ENCODE measurements around the gene CPT1C.

Gene CPT1C

GRCh38 chr19:49700563-49700962, 9.6 kb downstream of the CPT1C start:
- in situ Hi-C loops (cut with MboI; ENCODE audit: low sequenced_read_pairs, unreplicated experiment): no loop called here
- TF ChIP-seq CTCF (IDR thresholded peaks at IDR 0.05; ENCODE audit: borderline replicate concordance, control extremely low read depth, extremely low read depth, insufficient read depth, missing control alignments): no peak
- no peak for DNase-seq (ENCODE audit: low spot score)

GRCh38 chr19:49701271-49701786, 10.4 kb downstream of the CPT1C start:
- in situ Hi-C loops (cut with MboI; ENCODE audit: low sequenced_read_pairs, unreplicated experiment): no loop called here
- DNase-seq (ENCODE audit: low spot score): no peak
- no peak for TF ChIP-seq CTCF (IDR thresholded peaks at IDR 0.05; ENCODE audit: borderline replicate concordance, control extremely low read depth, extremely low read depth, insufficient read depth, missing control alignments)

GRCh38 chr19:49704888-49705642, 14.1 kb downstream of the CPT1C start:
- TF ChIP-seq CTCF (IDR thresholded peaks at IDR 0.05; ENCODE audit: borderline replicate concordance, control extremely low read depth, extremely low read depth, insufficient read depth, missing control alignments): no peak
- no peak for DNase-seq (ENCODE audit: low spot score)
- in situ Hi-C loops (cut with MboI; ENCODE audit: low sequenced_read_pairs, unreplicated experiment): no loop called here

- in situ Hi-C loops (cut with MboI; ENCODE audit: low sequenced_read_pairs, unreplicated experiment): no loop called here
- no peak for TF ChIP-seq CTCF (IDR thresholded peaks at IDR 0.05; ENCODE audit: borderline replicate concordance, control extremely low read depth, extremely low read depth, insufficient read depth, missing control alignments)
- DNase-seq (ENCODE audit: low spot score): no peak
Measured at GRCh38 chr19:49705919-49706318, 15.0 kb downstream of the CPT1C start.

- no peak for TF ChIP-seq CTCF (IDR thresholded peaks at IDR 0.05; ENCODE audit: borderline replicate concordance, control extremely low read depth, extremely low read depth, insufficient read depth, missing control alignments)
- in situ Hi-C loops (cut with MboI; ENCODE audit: low sequenced_read_pairs, unreplicated experiment): no loop called here
- DNase-seq (ENCODE audit: low spot score): no peak
Measured at GRCh38 chr19:49710372-49710951, 19.5 kb downstream of the CPT1C start.

- in situ Hi-C loops (cut with MboI; ENCODE audit: low sequenced_read_pairs, unreplicated experiment): no loop called here
- TF ChIP-seq CTCF (IDR thresholded peaks at IDR 0.05; ENCODE audit: borderline replicate concordance, control extremely low read depth, extremely low read depth, insufficient read depth, missing control alignments): no peak
- DNase-seq (ENCODE audit: low spot score): no peak
Measured at GRCh38 chr19:49712397-49712859, 21.5 kb downstream of the CPT1C start.

Data from GM13976 (cell line).